ELF-1 (cell line): Measurements from ENCODE around the gene DGKZ.

Source experiments
- DNase-seq: peaks from one replicate; pipeline ENCODE4 v3.0.0-alpha.2; 2016; ENCODE audit warnings: low read depth, low spot score

DGKZ gene

DNA sequence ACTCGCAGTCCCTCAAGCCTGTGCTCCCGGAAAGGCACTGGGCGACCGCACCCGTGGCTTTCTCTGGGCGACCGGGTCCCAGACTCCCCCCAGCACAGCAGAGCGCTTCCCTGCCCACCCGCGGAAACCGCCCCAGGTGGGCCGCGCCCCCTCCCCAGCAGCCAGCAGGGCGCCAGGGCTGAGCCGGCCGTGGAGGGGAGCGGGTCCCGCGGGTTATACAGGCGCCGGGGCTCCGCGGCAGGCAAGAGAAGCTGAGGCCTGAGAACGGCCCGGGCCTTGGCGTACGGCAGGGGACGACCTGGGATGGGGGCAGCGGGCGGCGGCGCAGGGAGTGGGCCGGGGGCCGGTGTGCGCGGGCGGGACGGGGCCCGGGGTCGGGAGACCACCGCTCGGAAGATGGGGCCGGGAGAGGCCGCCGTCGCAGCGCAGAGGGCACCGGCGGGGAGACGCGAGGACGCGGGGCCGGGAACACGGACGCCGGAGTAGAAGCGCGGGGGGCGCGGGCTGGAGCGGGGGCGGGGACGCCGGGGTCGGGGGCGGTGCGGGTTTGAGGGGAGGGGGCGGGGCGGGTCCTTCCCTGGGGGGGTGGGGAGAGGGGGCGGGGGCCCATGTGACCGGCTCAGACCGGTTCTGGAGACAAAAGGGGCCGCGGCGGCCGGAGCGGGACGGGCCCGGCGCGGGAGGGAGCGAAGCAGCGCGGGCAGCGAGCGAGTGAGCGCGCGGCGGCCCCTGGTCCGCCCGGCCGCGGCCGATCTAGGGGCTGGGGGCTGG, 34.0 kb downstream of the DGKZ start, which contains the start of gene MDK:
Gene MDK (plus strand): TSS at position 622 of the 771 bp plus-strand sequence. CDS start 389 bp downstream, outside the sequence.
- DNase-seq = no peak

DNA sequence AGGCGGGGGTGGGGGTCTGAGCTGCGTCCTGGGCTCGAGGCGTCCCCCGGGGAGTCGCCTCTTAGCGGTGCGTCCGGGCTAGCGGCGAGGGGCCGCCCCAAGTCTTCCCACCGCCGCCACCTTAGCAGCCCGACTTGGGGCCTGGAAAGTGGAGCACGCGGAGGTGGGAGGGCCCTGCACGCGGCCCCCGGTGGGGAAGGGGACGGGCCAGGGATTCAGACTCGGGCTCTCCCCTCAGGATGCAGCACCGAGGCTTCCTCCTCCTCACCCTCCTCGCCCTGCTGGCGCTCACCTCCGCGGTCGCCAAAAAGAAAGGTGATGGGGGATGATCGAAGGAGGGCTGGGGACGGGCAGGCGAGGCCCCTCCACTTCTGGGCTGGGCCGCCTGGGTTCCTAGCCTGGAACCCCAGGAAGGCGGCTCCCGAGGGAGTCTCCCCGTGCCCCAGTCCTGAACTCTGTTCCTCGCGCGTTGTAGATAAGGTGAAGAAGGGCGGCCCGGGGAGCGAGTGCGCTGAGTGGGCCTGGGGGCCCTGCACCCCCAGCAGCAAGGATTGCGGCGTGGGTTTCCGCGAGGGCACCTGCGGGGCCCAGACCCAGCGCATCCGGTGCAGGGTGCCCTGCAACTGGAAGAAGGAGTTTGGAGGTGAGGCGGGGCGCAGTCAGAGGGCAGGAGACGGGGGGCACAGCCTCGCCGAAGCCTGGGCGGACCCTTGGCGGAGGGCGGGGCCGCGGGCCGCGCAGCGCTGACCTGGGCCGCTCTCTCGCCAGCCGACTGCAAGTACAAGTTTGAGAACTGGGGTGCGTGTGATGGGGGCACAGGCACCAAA, 34.8 kb downstream of the DGKZ start:
- peak; percentile 65 for DNase-seq

DNA sequence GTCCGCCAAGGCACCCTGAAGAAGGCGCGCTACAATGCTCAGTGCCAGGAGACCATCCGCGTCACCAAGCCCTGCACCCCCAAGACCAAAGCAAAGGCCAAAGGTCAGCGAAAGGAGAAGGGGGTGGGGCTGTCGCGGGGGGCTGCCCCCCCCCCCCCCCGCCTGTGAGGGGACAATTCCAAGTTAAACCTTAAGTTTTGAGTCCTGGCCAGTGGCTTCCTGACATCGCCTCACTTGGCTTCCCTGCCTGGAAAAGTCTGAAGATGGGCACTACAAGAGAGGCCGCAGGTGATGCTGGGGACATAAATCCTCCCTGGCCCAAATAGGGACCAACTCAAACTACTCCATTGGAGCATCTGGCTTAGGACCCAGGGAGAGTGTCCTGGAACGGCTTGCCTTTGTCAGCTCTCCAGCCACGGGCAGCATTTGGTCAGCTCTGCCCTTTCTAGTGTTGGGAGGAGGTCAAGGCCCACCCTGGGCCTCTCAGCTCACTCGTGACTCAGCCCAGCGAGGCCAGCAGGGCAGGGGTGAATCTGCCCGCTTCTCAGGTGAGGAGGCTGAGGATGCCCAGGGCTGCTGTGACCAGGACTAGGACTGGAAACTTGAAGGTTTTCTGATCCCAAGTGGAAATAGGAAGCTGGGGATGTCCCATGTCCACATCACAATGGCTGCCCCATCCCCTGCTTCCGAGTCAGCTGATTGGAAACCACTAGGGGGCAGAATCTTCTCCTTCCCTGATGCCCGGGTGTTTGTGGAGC, 35.6 kb downstream of the DGKZ start:
- peak; percentile 76 for DNase-seq

DNA sequence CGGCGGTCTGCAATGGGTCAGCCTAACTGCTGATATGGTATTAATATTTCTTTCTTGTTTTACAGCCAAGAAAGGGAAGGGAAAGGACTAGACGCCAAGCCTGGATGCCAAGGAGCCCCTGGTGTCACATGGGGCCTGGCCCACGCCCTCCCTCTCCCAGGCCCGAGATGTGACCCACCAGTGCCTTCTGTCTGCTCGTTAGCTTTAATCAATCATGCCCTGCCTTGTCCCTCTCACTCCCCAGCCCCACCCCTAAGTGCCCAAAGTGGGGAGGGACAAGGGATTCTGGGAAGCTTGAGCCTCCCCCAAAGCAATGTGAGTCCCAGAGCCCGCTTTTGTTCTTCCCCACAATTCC, 36.1 kb downstream of the DGKZ start:
- DNase-seq = no peak

DNA sequence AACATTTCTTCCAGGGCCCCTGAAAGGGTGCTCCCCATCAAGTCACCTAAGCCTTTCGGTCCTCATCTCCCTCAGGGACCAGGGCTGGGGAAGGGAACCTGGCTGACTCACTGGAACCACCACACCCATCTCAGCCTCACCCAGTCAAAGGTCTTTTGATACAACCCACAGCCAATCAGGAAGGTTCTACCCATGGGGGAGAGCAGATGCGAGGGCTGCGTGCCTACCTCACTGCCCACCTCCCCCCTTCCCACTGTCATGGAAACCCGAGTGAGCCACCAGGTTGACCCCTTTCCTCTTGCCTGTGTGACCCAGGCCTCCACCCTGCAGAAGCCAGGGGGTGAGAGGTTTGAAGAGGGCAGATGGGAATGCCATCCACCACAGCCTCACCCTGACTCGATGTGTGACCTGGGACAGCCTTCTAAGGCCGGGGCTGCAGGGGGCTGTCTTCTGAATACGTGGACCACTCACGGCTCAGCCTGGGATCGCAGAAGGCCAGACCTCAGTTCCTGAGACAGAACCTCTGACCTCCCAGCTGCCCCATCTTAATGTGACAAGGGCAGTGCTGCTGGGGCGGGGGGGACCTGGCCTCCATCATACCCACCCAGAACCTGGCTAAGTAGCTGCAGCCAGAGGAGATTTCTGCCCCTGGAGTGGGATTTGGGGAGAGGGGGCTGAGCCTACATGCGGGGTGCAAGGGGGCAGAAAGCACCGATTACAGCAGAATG, 36.9 kb downstream of the DGKZ start:
- no peak for DNase-seq

DNA sequence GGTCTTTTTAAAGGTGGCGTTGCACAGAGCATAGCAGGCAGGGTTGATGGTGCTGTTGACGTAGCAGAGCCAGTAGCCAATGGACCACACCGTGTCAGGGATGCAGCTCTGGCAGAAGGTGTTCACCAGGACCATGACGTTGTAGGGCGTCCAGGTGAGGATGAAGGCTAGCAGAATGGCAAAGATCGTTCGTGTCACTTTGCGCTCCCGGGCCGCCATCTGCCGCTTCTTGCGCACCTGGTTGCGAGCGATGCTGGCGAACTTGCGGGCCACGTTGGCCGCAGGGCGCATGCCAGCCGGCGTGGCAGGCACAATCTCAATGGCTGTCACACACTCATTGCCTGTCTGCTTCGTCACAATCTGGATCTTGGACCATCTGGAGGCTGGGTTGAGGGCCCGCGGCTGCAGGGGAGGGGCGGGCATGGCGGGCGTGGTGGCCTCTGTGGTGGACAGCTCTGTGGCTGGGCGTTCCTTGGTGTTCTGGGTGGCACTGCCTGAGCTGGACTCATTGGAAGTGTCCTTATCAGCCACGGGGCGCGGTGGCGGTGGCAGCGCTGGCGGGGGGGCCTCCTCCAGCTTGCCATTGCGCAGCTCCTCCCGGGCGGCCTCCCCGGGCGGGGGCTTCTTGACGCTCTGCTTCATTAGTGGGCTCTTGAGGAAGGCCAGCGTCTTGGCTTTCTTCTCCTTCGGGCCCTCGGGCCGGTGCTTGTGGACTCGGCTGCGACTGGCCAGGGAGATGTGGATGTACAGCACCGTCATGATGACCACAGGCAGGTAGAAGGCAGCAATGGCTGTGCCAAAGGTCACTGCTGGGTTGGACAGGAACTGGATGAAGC, 38.1 kb downstream of the DGKZ start:
- DNase-seq = no peak

DNA sequence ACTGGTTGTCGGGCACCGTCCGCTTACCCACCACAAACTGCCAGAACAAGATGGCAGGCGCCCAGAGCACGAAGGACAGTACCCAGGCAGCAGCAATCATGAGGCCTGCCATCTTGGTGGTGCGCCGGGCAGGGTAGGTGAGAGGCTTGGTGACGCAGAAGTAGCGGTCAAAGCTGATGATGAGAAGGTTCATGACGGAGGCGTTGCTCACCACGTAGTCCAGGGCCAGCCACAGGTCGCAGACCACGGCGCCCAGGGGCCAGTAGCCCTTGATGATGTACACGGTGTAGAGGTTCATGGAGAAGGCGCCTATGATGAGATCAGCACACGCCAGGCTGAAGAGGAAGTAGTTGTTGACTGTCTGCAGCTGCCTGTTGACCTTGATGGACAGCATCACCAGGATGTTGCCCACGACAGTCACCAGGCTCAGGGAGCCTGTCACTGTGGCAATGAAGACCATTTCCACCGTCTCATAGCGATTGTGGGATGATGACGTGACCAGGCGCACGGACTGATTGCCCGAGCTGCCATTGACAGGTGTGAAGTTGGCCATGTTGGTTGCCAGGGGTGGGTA, 38.8 kb downstream of the DGKZ start:
- DNase-seq = no peak

DNA sequence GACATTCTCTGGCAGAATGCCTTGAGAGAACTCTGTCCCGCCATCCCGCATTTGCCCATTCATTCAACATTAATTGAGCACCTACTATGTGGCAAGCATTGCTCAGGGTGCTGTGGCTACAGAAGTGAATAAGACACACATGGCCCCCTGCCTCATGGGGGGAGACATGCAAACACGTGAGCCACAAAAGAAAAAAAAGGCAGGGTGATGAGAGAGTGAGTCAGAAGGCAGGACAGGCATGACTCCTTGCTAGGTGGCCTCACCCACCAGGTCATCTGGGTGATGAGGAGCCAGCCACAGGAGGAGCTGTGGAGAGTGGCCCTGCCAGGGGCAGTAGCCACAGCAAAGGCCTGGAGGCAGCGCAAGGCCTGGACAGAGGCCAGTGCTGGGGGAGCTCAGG, 39.4 kb downstream of the DGKZ start:
- DNase-seq = no peak

DNA sequence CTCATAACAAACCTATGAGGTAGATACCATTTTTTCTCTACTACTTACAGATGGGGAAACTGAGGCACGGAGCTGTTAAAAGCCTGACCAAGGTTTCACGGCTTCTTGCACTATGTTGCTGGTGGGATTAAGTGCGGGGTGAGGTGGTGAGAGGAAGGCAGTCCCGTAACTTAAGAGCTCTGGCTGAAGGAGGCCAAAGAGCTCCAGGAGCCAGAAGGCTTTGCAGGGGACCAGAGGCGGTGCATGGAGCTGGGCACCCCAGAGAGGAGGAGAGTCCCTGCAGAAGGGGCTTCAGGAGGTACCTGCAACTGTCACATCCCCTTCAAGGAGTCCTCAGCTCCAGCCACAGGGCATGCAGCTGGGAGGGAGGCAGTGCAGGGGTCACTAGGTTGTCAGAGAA, 40.2 kb downstream of the DGKZ start:
- DNase-seq = no peak

DNA sequence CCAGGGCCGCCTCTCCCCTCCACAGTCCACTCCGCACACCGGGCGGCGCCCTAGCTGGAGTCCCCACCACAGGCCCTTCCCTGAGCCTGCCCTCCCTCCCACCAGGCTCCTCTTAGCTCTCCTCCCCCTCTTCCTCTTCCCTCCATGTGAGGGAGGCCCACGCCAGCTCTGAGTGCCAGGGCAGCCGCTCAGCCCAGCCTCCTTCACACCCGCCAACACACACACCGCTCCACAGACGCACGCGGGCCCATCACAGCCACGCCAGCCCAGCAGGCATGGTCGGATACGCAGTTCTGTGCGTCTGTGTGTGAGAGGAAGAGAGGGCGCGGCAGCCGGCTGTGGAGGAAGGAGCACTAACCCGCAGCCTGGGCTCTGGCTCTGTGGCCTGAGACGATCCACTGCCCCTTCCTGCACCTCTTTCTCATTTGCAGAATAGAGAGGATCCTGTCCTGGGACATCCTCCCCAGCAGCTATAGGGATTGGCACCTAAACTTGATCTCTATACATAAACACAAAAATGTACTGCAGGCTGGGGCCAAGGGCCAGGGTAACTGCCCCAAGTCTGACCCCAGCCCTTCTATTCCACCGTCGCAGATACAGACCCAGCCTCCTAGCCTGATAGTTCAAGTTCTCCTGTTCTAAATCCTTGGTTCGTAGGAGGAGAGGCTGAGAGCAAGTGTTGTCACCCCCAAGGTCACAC, 40.8 kb downstream of the DGKZ start:
- DNase-seq = peak; percentile 22

DNA sequence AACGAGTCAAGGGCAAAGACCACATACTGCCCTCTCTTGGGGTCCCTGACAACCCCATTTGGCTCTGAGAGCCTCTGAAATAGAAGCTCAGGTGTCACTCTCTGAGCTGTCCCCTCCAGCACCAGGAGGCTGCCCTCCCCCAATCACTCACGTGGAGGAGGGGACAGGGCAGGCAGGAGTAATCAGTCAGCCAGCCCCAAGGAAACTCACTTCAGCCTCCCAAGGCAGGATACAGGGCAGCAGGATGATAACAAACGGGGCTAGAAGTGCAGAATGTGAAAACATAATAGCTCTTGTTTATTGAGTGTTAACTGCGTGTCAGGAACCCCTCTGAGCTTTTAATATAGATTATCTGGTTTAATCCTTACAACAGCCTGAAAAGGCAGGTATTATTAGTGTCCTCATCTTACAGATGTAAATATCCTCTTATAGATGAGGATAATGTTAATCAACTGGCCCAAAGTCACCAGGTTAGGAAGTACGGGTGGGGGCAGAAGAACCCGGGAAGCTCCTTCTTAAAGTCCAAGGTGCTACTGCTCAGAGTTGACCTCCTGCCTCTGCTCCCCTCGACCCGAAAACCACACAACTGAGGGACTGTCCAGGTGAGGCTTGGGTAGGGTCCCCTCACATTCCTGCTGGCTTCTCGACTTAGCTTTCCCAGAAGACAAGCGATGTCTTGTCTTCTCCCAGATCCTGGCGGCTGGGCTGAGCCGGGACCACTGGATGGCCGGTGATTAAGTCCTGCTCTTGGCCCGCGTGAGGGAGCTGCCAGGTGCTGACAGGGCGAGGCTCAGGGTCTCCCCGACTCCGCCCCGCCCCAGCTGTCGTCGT, 41.6 kb downstream of the DGKZ start:
- peak; percentile 63 for DNase-seq

DNA sequence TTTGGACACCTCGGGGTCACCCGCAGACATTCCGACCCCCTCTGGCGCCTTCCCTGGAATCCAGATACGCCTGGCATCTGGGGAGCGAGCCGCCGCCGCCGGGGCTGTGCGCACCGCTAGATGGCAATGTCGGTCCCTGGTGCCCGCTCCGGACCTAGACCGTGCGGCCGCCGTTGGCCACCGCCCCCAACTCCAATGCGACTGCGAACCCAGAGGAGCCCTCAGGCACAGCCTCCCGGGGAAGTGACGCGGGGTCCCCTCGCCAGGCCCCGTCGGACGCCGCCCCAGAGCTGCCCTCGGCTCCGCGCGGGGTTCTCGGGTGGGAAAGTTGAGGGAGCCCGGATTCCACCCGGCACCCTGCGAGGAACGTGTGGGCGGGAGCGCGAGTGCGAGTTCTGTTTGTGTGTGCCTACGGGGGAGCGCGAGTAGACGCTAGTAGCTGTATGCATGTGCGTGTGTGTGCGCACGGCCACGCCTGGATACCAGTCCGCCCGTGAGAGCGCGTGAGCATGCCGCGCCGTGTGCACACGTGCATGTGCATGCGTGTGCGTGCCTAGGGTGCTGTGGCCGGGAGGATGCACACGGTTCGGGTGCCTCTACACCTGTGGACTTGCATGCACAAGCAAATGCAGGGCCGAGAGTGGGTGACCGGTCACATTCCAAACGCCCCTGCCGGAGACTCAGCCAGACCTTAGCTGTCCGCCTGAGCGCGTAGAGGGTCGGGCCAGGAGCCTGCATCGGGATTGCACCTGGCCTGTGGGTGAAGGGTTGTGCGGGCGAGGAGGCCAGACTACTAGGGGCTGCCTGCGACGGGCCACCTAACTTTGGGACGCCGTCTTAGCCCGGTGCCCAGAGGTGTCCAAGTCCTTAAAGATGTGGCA, 42.4 kb downstream of the DGKZ start:
- DNase-seq = peak; percentile 89

DNA sequence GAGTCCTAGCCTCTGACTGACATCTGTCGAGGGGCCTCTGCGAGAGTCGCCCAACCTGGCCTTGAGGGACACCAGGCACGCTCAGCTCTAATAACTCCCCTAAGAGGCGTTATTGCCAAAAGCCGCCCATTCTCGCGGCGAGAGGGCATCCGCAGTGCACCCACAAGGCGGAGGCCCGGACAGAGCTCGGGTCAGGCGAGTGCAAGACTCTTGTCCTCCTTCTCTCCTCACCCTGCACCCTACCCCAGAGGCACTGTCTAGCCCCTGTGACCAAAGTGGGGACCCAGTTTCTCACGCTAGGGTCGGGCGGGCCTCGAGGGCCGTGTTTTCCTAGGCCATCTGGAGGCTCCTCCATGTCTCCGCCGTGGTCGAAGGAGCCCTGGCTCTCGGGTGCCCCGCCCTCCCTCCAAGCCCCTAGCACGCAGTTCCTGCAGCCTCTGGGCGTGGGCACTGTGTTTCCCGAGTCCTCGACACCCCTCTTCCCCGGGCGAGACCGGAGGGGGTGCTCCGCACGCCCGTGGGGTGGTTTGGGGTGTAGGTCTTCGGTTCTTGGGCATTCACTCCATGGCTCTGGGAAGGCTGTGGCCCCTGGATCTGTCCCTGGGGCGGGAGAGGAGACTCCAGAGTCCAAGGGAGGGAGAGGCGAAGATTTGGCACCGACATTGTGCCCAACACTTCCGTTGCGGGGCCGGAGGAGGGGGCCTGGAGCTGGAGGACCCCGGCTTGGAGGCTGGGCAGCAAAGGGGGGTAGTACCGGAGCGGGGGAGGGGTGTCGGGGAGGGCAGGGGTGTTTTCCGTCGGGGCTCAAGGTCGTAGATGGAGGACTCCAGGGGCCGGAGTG, 43.3 kb downstream of the DGKZ start:
- DNase-seq = no peak

DNA sequence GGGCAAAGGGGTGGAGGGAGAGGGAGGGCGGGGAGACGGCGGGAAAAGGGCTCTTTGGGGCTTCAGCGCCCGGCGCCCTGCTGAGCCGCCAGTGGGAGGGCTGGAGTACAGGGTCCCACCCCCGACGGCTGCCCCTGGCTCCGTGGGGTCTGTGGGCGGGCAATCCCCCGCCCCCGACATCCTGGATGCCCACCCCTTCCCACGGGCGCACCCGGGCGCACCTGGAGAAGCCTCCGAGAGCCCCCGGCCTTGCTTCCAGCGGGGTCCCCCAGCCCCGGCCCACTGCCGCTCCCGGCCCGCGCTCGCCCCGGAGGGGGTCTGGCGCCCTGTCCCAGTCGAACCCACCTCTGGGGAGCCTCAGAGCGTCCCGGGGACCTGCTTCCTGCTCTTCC, 43.9 kb downstream of the DGKZ start:
- no peak for DNase-seq

DNA sequence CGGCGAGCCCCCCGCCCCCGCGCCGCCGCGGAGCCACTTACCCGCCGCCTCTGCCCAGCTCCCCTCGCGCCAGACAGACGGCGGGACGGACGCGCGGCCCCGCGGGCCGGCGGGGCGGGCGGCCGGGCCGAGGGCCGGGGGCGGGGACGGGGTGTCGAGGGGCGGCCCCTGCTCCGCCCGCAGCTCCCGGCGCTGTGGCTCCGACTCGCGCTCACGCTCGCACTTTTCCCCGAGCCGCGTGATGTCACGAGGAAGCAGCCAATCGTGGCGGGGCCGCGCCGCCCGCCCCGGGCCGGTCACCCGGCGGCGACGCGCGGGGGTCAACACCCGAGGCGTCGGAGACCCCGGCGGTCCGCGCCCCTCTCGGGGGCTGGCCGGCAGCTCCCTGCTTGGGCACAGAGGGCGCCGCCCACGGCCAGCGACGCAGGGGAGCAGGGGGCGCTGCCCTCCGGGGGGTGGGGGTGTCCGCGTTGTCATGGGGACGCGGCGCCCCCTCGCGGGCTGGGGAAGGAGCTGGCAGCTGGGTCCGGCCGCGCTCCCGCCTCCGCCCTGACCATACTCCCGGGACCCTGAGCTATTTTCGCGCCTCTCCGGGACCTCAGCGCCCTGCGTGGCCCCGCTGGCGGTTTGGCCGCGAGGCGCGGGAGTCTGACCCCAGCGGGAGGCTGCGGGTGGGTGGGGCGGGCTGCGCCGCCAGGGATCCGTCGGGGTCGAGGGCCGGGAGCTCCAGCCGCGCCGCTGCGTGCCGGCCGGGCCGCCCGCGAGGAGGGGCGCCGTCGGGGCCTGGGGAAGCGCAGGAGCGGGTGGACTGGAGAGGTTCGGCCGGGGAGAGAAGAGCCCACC, 44.5 kb downstream of the DGKZ start, which contains the start of gene CHRM4:
Gene CHRM4 (minus strand): TSS at position 199 of the 843 bp plus-strand sequence. CDS start 5,219 bp downstream, outside the sequence.
- DNase-seq = peak; percentile 45
